ENCODE measurements around the gene POLG. TPM values are rescaled to one million over a fixed set of nuclear protein-coding genes. Genes with fewer than 3 reads are reported as not detected.

The POLG gene
- total RNA-seq, 2 donors from 2014 or later: 70.8 to 86.8 TPM

- H3K9me3 ChIP-seq: no peaks in the 10 kb centered on the region
- H3K4me3 ChIP-seq: no peak overlapping the region
- no peak overlapping the region for H3K27ac ChIP-seq
- DNase-seq: no peak
- intact Hi-C loops (cut with DNase I): no loop called here
- no peaks in the 10 kb centered on the region for H3K4me1 ChIP-seq
- no peak overlapping the region for H3K9ac ChIP-seq (ENCODE audit: low read depth in 2 of 2, low read length in 2 of 2)
- no peaks in the 10 kb centered on the region for H3K36me3 ChIP-seq
- peaks cover 86% of the 10 kb centered on the region for H3K27me3 ChIP-seq
- TF ChIP-seq CTCF (IDR thresholded peaks at IDR 0.05): no peak
Observed at GRCh38 chr15:89376388-89376787, 41.8 kb upstream of the POLG start.

- intact Hi-C loops (cut with DNase I): no loop called here
- no peaks in the 10 kb centered on the region for H3K4me1 ChIP-seq
- H3K4me3 ChIP-seq: no peak overlapping the region
- H3K9me3 ChIP-seq: no peaks in the 10 kb centered on the region
- no peak overlapping the region for H3K9ac ChIP-seq (ENCODE audit: low read depth in 2 of 2, low read length in 2 of 2)
- no peak overlapping the region for H3K27ac ChIP-seq
- no peak for DNase-seq
- H3K36me3 ChIP-seq: no peaks in the 10 kb centered on the region
- H3K27me3 ChIP-seq: peaks cover 96% of the 10 kb centered on the region
- no peak for TF ChIP-seq CTCF (IDR thresholded peaks at IDR 0.05)
Observed at GRCh38 chr15:89375093-89376005, 40.7 kb upstream of the POLG start.

- no peak overlapping the region for H3K27ac ChIP-seq
- no peak for DNase-seq
- H3K4me3 ChIP-seq: no peak overlapping the region
- no peak overlapping the region for H3K9ac ChIP-seq (ENCODE audit: low read depth in 2 of 2, low read length in 2 of 2)
- H3K27me3 ChIP-seq: peaks cover 96% of the 10 kb centered on the region
- TF ChIP-seq CTCF (IDR thresholded peaks at IDR 0.05): no peak
- H3K4me1 ChIP-seq: no peaks in the 10 kb centered on the region
- H3K36me3 ChIP-seq: no peaks in the 10 kb centered on the region
- no peaks in the 10 kb centered on the region for H3K9me3 ChIP-seq
- intact Hi-C loops (cut with DNase I): no loop called here
Observed at GRCh38 chr15:89374086-89374981, 39.7 kb upstream of the POLG start.

GRCh38 chr15:89372069-89372935 is 37.7 kb upstream of the POLG start:
- Histone ChIP-seq H3K27ac (no peak overlapping the region), H3K9me3 (no peaks in the 10 kb centered on the region), H3K27me3 (peaks cover 96% of the 10 kb centered on the region), H3K9ac (ENCODE audit: low read depth in 2 of 2, low read length in 2 of 2) (no peak overlapping the region), H3K4me3 (no peak overlapping the region), H3K36me3 (no peaks in the 10 kb centered on the region), H3K4me1 (peaks cover 4% of the 10 kb centered on the region)
- TF ChIP-seq CTCF (IDR thresholded peaks at IDR 0.05): no peak
- intact Hi-C loops (cut with DNase I): no loop called here
- DNase-seq: no peak

All from colonic mucosa (tissue), 4 donors.